GM18519 (cell line): ENCODE data around the gene ZIC2.

Source experiments
- ATAC-seq: cut with Tn5 transposase; IDR thresholded peaks from one replicate; pipeline ENCODE4 v1.9.1; 2021; ENCODE audit warnings: mild to moderate bottlenecking, moderate library complexity; ENCODE audit not compliant: unreplicated experiment, low FRiP score

The ZIC2 gene

DNA sequence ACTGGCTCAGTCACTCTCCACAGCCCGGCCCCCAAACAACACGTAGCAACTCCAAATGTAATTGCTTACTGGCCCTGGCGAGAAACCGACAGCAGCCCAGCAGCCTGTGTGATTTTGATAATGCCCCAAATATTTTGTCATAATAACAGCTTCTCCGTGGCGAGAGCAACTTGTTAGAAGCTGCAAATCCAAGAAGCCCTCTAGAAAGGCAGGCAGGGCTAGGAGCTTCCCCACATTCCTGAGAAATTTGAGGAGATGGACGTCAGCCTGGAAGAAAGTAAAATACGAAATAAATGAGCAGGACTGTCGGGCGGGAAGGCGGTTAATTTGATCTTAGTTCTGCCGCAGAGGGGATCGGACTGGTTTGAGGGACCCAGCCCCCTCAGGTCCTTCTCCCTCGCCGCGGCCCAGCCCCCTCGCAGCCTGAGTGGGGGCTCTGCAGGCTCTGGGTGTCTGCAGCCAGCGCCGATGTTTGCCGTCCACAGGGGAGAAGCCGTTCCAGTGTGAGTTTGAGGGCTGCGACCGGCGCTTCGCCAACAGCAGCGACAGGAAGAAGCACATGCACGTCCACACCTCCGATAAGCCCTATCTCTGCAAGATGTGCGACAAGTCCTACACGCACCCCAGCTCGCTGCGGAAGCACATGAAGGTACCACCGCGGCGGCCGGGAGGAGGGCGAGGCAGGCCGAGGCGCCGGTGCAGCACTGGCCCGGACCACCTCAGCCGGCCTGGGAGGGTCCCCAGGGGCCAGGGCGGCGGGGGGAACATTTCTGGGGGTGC, 3.1 kb downstream of the ZIC2 start:
- no peak for ATAC-seq

DNA sequence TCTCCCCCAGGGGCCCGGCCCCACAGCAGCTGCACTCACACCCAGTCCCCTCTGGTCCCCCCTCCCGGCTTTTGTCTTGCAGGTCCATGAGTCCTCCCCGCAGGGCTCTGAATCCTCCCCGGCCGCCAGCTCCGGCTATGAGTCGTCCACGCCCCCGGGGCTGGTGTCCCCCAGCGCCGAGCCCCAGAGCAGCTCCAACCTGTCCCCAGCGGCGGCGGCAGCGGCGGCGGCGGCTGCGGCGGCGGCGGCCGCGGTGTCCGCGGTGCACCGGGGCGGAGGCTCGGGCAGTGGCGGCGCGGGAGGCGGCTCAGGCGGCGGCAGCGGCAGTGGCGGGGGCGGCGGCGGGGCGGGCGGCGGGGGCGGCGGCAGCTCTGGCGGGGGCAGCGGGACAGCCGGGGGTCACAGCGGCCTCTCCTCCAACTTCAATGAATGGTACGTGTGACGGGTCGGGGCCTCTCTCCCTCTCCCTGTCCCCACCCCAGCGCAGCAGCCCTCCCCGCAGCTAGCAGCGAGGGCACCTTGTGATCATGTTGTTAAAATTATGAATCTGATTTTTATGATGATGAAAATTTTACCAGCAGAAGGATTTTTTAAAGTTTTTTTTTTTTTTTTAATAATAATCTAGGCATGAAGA, 3.8 kb downstream of the ZIC2 start:
- no peak for ATAC-seq

DNA sequence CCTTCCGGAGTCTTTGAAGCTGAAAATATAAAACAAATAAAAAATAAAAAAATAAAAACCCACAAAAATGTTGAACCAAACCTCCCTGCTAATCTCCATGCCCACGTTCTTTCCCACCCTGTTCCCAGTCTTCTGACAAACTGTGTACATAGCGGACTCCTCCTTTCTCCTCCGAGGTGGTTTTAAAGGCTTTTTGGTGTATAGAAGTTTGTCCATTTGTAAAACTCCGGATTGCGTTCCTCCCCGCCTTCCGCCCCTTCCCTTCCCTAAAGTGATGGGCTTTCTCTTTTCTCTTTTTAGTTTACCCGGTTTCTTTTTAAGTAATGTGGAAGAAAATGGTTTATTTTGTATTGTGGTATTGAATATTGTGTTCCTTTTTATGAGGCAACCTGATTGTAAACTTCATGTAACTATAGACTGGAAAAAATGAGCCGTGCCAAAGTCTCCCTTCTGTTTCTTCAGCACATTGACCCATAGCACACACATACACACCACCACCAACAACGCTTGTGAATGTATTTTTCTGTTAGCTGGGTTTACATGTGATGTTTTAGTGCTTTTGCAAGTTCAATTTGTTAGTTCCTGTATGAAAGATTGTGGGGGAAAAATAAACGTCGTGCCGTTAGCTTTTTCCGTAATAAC, 4.4 kb downstream of the ZIC2 start:
- ATAC-seq: no peak

DNA sequence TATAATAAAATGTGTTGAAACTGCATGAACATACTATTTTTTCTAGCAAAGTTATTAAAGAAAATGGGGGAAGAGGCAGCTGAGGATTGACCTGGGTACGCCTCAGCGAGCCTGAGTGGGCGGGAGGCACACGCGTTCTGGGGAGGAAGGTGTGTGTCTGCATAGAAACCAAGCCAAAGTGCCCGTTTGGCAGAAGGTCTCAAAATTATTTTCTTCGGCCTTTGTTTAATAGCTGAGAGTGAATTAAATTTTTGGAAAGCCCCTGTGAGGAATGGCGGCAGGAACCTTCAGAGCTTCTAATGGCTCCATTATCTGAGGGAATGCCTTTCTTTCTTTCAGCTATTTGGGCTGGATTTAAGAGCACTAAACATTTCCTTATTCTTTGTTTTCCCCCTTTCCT, 5.2 kb downstream of the ZIC2 start:
- ATAC-seq: no peak

DNA sequence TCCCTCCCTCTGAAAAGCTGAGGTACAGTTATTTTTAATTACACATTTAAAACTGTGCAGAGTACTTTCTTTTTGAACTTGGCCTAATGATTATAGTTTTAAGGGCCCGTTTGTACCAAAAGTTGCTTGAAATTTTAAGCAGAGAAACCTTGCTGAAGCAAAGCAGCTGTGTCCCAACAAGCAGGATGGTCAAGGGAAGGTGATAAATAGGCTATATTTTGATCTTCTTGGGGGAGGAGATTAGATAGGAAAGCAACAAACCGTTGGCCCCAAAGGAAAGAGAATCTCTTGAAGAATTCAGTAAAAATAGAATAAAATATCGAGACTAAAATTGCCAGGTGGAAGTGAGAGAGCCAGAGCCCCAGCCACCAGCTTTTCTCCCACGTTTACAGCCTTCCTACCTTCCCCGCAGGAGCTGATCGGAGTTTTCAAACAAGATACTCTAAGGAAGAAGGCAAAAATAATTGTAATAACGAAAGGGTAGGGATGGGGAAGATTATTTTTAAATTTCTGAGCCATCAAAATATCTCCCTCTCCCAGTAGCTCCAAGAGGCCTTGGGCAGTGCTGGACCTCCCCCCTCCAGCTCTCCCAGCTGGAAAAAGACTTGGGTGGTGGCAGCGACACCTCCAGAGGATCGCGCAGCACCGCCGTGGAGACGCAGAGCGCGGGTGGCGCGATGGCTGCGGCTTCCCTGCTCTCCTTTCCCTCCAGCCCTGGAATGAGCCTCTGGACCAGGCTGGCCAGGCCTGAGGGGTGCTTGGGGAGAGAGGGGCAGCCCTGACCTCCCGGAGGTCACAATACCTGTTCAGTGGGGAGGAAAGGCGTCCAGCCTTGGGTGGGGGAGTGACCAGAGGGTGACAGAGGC, 5.8 kb downstream of the ZIC2 start:
- ATAC-seq: no peak

DNA sequence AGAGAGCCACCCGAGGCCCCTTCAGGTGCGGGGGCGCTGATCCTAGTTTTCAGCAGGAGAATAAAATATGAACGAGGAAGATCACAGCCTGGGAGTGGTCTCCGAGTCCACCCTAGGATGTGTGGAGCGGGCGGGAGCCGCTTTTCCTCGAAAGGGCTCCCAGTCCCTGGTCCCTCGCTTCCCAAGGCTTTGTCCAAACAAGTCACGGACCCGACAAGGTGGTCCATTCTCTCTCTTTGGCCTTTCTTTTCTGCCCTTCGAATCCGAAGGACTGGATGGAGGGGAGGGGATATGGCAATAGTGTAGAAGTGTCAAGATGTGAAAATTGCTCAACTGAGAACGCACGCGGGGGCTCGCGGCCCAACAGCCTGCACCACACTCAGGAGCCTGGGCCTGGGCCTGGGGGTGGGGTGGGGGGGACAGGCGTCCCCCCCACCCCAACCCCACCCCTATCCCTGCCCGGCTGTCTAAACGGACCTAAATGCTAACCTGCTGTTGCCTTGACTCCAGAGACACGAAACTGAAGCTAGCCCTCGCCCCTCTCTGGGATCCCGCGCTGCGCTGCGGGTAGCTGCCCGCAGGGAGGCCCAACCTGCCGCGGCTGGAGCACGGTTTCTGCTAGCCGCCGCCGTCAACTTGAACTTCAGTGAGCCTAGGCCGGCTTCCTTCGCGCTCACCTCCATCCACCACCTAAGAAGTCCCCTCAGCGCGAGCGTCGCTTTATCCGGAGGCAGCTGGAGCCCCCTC, 7.1 kb downstream of the ZIC2 start:
- ATAC-seq: no peak

DNA sequence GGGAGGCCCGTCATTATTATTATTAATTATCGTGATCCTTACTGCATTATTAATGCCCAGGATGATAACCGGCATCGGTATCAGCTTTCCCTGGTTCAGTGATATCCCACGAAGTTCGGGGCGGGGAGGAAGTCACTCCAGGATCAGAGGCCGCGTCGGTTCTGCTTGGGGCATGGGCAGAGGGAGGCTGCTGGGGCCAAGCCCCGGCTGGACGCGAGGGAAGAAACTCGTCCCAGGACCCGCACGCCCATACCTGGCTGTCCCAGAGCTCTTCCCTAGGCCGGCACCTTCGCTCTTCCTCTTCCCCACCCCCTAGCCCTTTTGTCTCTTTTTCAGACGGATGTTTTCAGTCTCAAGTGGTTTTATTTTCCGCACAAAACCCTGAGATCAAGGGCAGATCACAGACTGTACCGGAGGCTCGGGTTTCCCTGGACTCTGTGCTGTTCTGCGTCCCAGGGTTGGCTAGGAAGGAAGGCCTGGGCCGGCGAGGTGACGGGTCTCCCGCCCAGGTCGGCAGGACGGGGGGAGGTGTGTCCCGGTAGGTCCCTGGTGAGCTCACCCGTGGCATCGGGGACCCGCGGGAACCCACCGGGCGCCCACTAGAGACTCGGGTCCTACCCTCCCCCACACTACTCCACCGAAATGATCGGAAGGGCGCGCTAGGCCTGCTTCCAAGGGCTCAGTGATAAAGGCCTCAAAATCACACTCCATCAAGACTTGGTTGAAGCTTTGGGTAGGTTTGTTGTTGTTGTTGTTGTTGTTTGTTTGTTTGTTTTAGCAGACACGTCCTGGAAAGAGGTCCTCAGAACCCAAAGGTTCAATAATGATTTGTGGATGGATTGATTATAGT, 7.9 kb downstream of the ZIC2 start:
- no peak for ATAC-seq

DNA sequence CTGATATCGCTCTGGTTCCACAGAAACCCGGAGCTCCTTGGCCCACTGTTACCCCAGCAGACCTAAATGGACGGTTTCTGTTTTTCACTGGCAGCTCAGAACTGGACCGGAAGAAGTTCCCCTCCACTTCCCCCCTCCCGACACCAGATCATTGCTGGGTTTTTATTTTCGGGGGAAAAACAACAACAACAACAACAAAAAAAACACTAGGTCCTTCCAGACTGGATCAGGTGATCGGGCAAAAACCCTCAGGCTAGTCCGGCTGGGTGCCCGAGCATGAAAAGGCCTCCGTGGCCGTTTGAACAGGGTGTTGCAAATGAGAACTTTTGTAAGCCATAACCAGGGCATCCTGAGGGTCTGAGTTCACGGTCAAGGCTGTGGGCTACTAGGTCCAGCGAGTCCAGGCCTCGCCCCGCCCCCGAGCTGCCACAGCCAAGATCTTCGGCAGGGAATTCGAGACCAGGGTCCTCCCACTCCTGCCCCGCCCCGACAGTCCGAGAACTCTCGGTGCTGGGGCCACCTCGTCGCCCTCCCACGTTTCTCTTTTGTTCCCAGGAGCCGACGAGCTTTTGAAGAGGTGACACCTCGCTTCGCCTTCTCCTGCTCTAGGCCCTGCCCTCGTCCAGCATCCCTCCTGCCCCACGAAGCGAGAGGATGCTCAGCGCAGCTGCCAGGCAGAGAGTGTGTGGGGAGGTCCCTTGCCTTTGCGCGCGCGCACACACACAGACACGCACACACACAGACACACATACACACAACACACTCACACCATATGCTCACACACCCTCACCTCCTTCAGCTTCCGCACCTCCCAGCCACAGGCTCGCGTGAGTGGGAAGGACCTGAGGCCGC, 8.8 kb downstream of the ZIC2 start:
- no peak for ATAC-seq

DNA sequence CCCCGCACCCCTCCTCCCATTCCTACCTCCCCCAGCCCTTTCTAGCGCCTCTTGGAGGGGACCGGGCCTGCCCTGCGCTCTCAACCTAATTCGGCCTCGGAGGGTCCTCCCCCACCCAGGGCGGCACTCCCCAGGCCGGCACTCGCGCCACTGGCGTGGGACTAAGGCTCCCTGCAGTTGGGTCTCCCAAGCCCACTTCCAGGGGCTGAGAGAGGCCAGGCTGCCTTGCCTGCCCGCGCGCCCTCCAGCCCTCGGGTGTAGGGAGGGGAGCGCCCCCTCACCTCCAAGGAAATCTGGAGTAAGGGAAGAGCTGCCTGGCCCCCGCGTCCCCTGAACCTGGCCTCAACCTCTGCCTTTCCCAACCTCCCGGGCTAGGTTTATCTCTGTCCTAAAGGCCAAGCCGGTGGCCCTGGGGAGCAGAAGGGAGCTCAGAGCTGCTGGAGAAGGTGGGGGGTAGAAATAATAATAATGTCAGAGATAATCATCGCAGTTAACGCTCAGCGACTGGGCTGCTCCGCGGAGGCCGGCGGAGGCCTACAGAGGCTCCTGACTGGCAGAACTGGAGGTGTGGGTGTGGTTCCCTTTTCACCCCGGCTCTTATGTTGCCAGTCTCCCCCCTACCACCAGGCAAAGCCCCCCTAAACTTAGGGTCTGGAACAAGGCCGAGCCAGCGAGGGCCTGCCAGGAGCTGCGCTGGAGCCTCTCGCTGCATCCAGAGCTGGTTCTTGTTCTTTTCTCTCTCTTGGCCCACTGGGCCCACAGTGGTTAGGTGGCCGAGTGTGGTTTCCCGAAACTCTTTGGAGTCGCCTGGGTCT, 9.6 kb downstream of the ZIC2 start:
- ATAC-seq: no peak

DNA sequence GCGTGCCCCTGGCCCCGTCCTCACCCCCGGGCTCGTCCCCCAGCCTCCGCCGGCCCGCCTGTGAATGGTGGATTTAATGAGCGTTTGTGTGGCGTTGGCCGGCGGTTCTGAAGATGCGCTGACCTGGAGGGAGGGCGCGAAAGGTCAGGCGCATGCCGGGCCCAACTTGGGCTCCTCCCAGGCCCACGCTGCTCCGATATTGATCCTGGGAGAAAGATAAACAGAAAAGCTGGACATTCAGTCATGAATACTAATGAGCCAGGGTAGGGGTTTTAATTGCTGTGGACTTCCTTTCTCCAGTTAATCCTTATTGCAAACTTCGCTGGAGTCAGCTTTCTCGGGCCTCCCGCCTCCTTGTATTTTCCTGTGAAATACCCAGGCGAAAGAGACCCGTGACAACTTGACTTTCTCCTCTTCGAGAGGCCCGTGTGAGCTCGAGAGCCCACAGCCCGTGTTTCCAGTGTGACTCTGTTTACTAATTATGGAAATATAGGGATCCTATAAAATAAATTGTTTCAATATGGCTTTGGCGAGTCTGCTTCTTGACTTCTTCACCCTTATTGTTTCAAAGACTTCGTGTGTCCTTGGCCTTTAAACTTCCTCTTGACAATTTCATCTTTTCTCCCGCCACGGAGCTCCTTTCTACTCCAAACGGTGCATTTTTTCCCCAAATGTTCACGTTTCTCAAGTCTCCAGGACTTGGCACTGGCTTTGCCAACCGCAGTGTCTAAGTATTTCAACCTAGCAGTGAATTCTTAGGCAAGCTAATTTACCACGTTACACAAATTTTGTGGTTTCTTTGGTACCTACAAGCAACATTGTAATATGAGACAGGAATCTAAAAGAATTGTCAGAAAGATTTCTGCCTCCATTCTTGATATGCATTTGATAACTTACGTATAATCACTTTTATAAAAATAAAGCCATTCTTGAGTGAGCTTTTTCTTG, 10.5 kb downstream of the ZIC2 start:
- no peak for ATAC-seq

DNA sequence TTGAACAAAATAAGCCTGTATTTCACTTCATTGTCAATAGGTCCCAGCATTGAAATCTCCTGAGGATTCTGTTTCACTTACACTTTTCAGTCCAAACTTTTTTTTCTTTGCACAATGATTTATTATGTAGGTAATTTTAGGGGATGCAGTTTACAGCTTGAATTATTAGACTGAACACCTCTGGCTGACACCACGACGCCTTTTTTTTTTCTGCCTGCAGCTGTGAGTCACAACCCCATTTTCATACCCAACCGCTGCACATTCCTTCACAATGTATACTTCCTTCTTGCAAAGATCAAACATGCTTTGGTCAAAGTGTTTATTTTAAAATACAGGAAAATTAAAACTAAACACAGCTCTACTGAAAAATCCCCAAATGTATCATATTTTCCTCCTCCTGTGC, 11.4 kb downstream of the ZIC2 start:
- ATAC-seq: no peak

DNA sequence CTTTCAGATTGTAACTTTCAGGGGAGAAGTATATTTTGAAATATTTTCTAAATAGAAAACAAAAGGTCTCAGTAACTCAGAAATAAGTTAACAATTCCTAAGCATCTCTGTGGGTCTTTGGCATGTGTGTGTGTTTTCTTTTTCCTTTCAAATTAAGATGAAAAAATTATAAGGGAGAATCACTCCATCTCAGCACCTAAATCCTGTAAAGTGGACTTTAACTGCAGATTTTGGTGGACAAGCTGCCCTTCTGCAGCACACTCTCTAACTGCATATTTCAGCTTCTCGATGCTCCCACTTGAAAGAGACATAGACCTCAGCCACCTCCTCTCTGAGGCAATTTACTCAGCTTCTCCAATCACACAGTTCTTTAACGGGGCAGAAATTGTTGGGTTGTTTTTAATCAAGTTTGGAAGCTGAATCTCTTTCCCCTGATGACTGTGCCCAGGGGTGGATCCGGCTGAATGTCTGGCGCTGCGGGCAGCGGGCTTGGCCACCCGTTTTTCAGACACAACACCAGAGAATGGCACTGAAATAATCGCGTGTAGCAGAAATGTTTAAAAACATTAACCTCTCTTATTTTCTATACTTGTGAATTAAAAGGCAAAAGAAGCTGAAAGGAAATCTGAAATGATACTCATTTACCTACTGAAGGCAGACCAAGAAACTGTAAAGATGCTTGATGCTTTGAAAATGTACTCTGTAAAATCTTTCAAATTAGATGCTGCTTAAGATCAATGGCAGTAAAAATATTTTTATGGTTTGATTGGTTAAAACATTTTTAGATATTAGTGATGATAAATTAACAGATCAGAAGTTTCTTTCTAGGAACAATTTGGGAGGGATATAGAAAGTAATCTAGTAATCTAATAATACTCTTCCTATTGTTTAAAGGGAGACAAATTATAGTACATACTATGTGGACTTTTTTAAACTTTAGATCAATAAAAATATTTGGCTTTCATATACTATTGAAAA, 12.4 kb downstream of the ZIC2 start:
- no peak for ATAC-seq

DNA sequence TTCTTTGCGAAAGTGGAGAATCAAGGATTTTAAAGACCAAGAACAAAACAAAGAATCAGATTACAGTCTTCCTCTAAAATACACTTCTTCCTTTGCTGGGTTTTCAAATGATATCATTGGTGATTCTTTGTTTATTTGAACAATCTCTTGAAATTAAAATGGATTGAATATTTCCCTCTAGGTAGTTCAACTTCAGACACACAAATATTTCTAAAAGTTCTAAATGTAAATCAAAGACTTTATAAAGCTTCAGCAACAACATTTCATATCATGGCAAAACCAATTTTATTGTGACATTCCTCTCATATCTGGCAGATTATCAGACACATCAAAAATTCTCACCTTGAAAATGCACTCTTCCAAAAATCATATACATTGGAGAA, 13.0 kb downstream of the ZIC2 start:
- no peak for ATAC-seq

DNA sequence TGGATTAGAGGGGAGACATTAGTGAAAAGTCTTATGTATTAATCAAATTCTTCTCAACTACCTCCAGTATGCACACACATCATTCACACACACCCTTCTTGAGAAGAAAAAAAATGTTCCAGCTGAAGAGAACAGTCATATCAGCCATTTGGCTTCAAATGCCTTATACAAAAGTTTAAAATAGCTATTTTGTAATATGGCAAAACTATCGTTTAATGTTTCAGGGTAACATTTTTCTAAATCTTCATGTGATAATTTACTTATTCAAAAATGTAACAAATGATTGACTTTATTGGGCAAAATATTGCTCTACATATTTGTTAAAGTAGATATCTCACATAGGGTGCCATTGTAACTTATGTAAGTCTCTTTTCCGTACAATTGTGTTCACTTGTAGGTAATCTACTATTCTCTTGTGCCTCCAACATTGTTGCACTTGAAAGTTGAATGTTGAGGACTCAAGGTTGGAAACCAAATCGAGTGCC, 13.6 kb downstream of the ZIC2 start:
- ATAC-seq: no peak
